ENCODE measurements around the gene GANC.
"Not testable (repeated sequence)": the region's sequence is repeated elsewhere in the genome, so short reads cannot be mapped to it uniquely, and the experiment has no call there.

The GANC gene

DNA sequence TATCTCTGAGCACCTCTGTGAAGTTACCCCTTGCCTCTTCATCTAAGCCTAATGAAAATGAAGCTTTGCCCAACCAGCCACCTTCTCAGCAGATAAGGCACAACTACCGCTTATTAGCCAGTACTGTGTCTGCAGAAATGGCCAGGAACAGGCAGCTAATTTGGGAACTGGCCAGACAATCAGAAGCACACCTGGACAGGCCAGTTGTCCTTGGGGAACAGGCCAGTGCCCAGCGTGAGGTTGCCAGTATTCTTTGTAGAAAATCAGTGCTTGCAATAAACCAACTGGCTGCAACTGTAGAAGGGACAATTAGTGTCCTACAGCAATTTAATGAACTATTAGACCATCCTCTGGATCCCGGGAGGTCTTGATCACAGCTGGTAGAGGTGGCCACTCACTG is 10.7 kb downstream of the GANC start:
- no peak for DNase-seq

DNA sequence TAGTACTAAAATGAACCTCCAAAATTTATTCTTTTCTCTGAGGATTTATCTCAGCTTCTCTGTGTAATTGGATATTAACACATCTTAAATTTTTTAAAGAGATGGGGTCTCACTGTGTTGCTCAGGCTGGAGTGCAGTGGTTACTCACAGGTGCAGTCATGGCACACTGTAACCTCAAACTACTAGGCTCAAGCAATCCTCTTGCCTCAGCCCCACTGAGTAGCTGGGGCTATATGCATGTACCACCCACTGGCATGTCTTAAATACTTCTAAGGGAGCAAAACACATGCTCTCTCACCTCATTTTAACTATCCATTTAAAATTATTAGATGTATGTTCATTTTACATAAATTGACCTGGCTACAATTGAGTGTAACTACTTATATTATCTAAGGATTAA is 11.6 kb downstream of the GANC start:
- no peak for DNase-seq

GRCh38 chr15:42285034-42285433 is 12.0 kb downstream of the GANC start:
- DNase-seq: peak; percentile 37

DNA sequence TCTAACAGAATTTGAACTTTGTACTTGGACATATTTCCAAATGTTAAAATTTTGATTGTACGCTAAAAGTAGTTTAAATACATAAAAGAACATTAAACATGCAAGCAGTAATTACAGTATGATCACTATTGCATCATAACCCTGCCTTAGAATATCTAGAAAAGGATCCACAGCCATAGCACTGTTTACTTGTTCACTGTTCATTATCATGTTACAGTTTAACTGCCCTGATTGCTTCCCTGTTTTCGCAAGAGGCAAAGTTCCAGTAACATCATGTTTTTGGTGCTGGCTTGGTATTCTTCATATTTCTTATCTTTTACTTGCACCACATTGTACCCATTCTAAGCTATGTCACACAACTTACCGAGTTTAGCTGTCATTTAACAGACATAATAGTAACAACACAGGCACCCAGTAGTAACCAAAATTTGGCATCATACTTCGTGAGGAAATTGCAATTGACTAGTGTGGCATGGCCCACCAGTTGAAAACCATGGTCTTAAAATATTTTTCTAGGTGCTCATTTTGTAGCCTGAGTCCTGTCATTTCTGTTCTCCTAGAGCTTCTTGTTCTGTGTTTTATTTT is 13.5 kb downstream of the GANC start:
- no peak for DNase-seq

DNA sequence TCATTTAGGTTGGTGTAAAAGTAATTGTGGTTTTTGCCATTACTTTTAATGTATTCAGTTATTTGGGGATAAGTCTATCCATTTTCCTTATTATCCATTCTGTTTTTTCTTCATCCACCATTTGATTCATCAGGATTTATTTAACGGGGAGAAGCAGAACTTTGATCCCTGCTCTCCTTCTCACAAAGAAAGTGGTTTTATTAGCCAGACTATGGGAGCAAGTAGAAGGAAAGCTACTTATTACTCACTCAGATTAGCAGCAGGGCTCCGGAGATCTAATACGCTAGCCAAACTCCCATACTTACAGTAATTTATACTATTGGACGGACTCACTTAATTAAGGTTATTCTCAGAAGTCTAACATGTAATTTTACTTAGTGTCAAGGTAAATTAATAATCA is 14.9 kb downstream of the GANC start:
- DNase-seq: no peak

DNA sequence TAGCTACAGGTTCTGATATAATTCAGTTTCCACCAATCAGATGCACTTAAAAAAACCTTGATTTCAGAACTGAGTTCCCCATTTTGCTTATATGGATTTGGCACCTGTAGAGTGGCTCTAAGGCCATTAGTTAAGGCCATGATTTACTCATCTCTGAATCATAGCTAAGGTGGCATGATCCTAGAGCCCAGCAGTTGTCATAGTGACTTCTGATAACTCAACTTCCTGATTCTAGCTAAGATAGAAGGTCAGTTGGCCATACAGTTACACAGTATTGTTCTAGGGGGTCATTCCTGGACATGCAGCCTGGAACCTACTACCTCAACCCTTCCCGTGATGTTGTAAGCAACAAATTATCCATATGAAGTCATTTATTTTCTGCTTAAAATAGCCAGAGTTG is 16.2 kb downstream of the GANC start:
- DNase-seq: no peak

GRCh38 chr15:42301004-42301403 is 28.0 kb downstream of the GANC start:
- not testable (repeated sequence) for DNase-seq

DNA sequence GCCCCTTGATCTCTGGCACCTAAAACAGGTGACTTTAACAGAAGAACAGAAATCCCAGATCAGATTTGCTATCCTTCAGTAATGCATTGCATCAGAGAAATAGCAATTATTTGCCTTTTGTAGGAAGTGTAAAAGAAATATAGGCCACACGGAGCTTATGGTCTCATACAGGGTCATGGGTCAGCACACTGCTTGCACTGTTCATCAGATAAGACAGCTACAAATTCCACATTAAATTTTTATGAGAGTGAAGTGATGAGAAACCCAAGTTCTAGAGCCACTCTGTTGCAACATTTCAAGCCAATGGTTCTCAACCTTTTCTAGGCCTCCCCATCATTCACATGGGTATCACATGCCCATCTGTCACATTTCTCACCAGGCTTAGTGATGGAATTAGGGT is 33.7 kb downstream of the GANC start:
- no peak for DNase-seq

DNA sequence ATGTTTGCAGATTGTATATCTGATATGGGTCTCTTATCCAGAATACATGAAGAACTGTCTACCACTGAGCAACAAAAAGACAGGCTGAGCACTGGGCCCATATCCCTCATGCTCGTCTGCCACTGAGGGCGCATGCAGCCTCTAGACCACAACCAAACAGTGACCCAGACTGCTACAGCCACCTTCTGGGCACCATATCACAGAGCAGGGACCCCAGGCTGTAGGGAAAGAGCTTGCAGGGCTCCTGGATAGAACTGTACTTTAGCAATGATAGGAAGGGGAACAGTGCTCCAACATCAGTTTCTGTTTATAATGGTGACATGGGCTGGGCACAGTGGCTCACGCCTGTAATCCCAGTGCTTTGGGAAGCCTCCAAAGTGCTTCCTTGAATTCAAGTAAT is 40.5 kb downstream of the GANC start:
- DNase-seq: no peak

- DNase-seq: no peak
These were observed 41.8 kb downstream of the GANC start for GRCh38 chr15:42314818-42315217.

DNA sequence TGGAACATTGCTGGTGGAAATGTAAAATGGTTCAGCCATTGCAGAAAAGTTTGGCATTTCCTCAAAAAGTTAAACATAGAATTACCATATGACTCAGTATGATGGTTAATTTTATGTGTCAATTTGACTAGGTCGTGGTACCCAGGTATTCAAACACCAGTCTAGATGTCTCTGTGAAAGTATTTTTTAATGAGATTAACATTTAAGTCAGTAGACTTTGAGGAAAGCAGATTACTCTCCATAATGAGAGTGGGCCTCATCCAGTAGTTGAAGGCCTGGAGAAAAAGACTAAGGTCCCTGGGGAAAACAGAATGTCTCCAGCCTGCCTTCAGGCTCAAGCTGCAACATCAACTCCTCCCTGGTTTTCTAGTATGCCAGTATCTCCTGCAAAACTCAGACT is 42.5 kb downstream of the GANC start:
- no peak for DNase-seq

DNA sequence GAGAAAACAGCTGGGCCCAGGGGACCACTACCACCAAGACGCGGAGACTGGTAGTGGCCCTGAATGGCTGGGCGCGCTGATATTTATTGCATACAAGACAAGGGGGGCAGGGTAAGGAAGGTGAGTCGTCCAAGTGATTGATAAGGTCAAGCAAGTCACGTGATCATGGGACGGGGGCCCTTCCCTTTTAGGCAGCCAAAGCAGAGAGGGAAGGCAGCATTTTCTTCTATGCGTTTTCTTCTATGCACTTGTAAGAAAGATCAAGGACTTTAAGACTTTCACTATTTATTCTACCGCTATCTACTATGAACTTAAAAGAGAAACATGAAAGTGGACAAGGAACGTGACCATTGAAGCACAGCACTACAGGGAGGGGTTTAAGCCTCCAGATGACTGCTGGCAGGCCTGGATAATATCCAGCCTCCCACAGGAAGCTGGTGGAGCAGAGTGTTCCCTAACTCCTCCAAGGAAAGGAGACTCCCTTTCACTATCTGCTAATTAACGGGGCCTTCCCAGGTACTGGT is 43.3 kb downstream of the GANC start:
- not testable (repeated sequence) for DNase-seq

GRCh38 chr15:42319206-42319605 is 46.2 kb downstream of the GANC start:
- no peak for DNase-seq

DNA sequence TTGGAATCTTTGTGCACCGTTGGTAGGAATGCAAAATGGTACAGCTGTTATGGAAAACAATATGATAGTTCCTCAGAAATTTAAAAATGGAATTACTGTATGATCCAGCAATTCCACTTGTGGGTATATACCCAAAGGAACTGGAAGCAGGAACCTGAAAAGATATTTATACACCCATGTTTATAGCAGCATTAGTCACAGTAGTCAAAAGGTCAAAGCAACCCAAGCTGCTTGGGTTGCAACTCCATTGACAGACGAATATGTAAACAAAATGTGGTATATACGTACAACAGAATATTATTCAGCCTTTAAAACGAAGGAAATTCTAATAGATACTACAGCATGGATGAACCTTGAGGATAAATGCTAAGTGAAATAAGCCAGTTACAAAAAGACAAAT is 51.3 kb downstream of the GANC start:
- no peak for DNase-seq

DNA sequence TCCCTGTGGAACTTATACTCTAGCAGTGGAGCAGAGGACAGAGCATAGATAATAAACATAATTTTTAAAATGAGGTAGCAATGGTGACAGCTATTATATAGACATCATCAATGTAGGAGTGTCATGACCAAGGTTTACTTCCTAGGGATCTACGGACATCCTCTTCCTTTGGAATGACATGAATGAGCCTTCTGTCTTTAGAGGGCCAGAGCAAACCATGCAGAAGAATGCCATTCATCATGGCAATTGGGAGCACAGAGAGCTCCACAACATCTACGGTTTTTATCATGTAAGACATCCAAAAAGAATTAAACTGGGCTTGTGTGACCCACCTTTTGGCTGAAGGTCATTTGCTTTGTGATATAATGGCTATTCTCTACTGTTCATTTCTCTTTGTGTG is 56.2 kb downstream of the GANC start:
- DNase-seq: no peak

DNA sequence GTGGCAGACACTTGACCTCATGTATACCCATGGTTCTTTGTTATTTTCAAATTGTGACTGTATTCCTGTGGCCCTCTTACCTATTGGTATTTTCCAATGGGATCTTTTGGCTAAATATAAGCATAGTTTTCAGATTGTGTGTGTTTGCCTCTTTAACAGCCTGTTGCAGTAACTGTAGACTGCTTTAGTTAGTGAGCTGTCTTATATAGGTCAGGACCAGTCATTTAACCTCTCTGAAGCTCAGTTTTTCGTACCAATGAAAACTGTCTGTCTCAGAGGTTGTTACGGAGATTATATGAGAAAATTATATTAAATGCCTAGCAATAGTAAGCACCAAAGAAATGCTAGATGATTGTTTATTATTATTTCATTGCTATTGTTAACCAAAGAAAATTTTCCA is 57.0 kb downstream of the GANC start:
- DNase-seq: no peak

GRCh38 chr15:42331235-42331634 is 58.2 kb downstream of the GANC start:
- no peak for DNase-seq

DNA sequence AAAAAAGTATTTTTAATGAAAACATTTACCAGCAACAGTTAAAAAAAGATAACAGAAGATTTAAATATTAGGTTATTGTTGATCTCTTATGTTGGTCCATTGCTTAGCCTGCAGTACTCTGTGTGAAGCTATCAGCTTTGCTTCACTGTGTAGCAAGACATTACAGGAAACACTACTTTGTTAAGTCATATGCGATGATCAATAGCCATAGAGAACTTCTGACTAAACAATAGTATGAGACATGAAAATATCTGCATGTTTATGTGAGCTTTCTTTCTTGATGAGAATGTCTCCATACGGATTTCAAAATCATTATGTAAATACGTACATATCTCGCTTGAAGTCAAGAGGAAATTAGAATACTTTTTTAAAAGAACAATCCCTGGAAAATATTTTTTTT is 59.3 kb downstream of the GANC start:
- no peak for DNase-seq

DNA sequence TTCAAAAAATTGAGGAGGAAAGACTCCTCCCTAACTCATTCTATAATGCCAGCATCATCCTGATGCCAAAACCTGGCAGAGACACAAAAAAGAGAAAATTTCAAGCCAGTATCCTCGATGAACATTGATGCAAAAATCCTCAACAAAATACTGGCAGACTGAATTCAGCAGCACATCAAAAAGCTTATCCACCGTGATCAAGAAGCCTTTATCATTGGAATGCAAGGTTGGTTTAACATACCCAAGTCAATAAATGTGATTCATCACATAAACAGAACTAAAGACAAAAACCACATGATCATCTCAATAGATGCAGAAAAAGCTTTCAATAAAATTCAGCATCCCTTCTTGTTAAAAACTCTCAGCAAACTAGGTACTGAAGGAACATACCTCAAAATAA is 62.1 kb downstream of the GANC start:
- DNase-seq: no peak

- DNase-seq: not testable (repeated sequence)
These were observed 63.6 kb downstream of the GANC start for GRCh38 chr15:42336650-42337049.

DNA sequence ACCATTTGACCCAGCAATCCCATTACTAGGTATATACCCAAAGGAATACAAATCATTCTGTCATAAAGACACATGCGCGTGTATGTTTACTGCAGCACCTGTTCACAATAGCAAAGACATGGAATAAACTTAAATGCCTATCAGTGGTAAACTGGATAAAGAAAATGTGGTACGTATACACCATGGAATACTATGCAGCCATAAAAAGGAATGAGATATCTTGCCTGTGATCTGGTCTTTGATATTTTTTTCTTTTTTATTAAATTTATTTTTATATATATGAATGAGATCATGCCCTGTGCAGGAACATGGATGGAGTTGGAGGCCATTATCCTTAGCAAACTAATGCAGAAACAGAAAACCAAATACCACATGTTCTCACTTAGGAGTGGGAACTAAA is 64.1 kb downstream of the GANC start:
- DNase-seq: not testable (repeated sequence)

DNA sequence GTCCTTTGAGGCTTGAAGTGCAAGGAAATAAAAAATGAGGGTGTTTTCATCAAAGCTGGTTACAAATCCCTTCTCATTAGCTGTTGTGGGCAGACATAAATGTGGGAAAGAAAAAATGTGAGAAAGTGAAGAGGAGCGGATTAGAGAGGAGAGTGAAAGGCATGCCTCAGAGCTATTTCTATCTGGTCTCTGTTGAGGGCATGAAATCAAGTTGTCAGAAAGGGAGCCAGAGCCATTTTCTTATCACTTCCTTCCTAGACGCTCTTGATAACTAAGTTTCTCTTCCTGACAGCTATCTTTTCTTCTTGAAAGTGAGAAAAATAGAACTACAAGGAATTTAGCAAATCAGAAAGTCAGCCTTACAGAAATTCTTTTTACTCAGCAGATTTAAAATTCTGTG is 65.5 kb downstream of the GANC start:
- no peak for DNase-seq

DNA sequence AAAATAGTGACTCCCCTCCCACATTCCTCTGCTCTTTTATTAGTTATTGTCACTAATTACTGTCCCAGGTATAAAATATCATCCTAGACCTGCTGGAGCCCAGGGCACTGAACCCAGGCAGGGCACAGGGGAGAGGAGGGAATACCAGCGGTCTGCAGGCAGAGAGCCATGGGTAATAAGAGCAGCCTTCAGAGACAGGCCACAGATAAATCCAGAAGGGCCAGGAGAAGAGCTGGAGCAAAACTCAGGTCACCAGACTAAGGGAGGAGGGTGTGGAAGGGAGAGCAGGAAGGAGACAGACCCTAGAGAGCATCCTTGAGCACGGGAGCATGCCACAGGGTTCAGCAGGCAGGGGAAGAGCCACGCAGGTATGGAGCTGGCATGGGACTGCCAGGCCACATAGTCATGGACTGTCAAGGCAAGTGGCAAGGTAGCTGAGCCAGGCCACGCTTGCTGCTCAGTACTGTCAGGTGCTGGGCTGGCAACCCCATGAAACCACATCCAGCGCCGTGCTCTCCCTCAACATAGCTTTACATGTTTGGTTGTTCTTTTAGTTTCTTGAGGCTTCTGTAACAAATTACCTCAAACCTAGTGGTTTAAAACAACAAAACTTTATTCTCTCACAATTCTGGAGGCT is 70.7 kb downstream of the GANC start:
- DNase-seq: no peak

DNA sequence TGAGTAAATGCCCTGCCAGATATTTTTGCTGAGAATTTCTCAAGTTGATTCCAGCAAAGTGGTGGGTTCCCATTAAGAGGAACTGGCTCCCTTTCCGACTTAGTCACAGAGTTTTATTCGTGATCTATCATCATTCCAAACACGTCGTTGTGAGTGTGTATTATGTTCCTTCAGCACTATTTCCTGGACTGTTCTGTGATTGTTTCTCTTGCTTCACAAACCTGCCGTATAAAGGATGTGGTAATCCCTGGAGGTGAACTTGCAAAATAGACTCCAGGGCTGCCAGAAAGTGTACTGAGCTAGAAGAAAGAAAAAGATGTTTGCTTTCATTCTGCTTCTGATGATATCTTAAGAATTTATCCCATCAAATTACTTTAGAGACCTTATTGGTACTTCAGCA is 71.8 kb downstream of the GANC start:
- DNase-seq: no peak

DNA sequence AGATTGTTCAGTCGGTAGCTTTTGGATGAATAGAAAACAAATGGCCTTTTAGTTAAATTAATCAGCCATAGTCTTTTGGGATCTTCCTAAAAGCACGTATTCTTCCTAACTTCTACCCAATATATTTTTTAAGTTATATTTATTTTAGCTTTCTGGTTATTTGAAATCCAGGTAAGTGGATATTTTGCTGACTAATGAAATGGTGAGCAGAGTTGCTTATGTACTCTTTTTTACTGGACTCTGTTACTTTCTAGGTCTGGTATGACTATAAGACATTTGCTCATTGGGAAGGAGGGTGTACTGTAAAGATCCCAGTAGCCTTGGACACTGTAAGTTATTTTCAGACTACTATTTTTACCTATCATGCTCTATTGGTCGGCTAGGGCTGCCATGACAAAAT is 72.5 kb downstream of the GANC start:
- no peak for DNase-seq
